Measurements from ENCODE around the gene KISS1. TPM values are rescaled to one million over a fixed set of nuclear protein-coding genes. Genes with fewer than 3 reads are reported as not detected.
A peak's percentile ranks its signal among the peaks of the same experiment; 100 is the strongest.

The KISS1 gene
- total and polyA plus RNA-seq, 8 donors = 0.69 to 5.2 (median 4.0) TPM; not detected in 4

GRCh38 chr1:204170494-204171155, 25.7 kb downstream of the KISS1 start:
- peaks cover 0 to 8% (median 0%) of the 10 kb centered on the region in 3 donors for H3K4me1 ChIP-seq
- no peaks in the 10 kb centered on the region for H3K27me3 ChIP-seq
- intact Hi-C loops (cut with DNase I) = no loop called here
- no peaks in the 10 kb centered on the region for H3K36me3 ChIP-seq
- no peak for DNase-seq
- no peak for FAIRE-seq
- ATAC-seq = peak; percentile 59 to 88 (median 72)
- H3K27ac ChIP-seq = no peak overlapping the region
- WGBS, 2 donors = 38 to 42% methylated on average over 3 of the region's 3 CpGs
- TF ChIP-seq, protein P1, sequence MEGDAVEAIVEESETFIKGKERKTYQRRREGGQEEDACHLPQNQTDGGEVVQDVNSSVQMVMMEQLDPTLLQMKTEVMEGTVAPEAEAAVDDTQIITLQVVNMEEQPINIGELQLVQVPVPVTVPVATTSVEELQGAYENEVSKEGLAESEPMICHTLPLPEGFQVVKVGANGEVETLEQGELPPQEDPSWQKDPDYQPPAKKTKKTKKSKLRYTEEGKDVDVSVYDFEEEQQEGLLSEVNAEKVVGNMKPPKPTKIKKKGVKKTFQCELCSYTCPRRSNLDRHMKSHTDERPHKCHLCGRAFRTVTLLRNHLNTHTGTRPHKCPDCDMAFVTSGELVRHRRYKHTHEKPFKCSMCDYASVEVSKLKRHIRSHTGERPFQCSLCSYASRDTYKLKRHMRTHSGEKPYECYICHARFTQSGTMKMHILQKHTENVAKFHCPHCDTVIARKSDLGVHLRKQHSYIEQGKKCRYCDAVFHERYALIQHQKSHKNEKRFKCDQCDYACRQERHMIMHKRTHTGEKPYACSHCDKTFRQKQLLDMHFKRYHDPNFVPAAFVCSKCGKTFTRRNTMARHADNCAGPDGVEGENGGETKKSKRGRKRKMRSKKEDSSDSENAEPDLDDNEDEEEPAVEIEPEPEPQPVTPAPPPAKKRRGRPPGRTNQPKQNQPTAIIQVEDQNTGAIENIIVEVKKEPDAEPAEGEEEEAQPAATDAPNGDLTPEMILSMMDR (IDR thresholded peaks at IDR 0.05) = no peak
- H3K4me3 ChIP-seq = no peak overlapping the region
- no peaks in the 10 kb centered on the region for H3K9me3 ChIP-seq

- H3K4me3 ChIP-seq = no peak overlapping the region
- intact Hi-C loops (cut with DNase I) = no loop called here
- FAIRE-seq = no peak
These were observed 26.4 kb downstream of the KISS1 start for GRCh38 chr1:204169858-204170257.

GRCh38 chr1:204167730-204168129, 28.6 kb downstream of the KISS1 start:
- TF ChIP-seq, protein P1 (IDR thresholded peaks at IDR 0.05) = no peak
- Histone ChIP-seq H3K4me3 (no peak overlapping the region), H3K4me1 (peaks cover 0 to 8% (median 0%) of the 10 kb centered on the region in 3 donors), H3K36me3 (no peaks in the 10 kb centered on the region), H3K27me3 (no peaks in the 10 kb centered on the region), H3K9me3 (no peaks in the 10 kb centered on the region), H3K27ac (no peak overlapping the region)
- FAIRE-seq (no peak), ATAC-seq (no peak), DNase-seq (no peak)
- intact Hi-C loops (cut with DNase I) = no loop called here
- 79 to 89% methylated on average over 5 of the region's 5 CpGs for WGBS, 2 donors

More at GRCh38 chr1:204169858-204170257, 26.4 kb downstream of the KISS1 start:
- Histone ChIP-seq H3K36me3 (no peaks in the 10 kb centered on the region), H3K4me1 (peaks cover 0 to 8% (median 0%) of the 10 kb centered on the region in 3 donors), H3K9me3 (no peaks in the 10 kb centered on the region), H3K27ac (no peak overlapping the region), H3K27me3 (no peaks in the 10 kb centered on the region)
- WGBS, 2 donors = 77 to 94% methylated on average over 4 of the region's 4 CpGs
- TF ChIP-seq, protein P1 (IDR thresholded peaks at IDR 0.05) = no peak
- DNase-seq = no peak
- no peak for ATAC-seq

DNA sequence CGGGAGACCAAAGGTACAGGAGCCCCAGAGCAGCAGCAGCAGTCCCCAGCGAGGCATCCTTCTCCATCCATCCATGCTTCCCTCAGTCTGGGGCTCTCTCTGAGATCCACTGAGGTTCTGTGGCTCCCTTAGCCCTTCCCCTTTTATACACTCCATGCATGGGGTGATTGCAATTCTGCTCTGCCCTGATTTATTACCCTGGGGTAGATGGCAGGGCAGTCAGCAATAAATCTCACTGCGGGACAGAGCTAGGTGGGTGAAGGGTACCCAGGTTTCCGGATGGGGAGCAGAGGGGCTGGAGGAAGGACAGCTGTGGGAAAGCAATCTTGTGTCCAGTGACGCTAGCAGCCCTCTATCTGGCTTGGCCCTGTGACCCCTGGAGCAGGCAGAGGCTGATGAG, 30.1 kb downstream of the KISS1 start, which contains the start of gene REN:
Gene REN, minus strand, starts transcription at position 119 of the 400 bp plus-strand sequence. Its CDS starts 44 bp downstream, at position 75.
- H3K9me3 ChIP-seq = no peaks in the 10 kb centered on the region
- intact Hi-C loops (cut with DNase I) = no loop called here
- DNase-seq = no peak
- ATAC-seq = no peak
- no peak for FAIRE-seq
- H3K36me3 ChIP-seq = no peaks in the 10 kb centered on the region
- no peak within 1 kb of the TSS for H3K4me3 ChIP-seq
- no peaks in the 10 kb centered on the region for H3K27me3 ChIP-seq
- H3K4me1 ChIP-seq = no peaks in the 10 kb centered on the region
- WGBS, 2 donors = 69 to 77% methylated on average over 5 of the region's 5 CpGs
- no peak within 1 kb of the TSS for H3K27ac ChIP-seq
- TF ChIP-seq, protein P1 (IDR thresholded peaks at IDR 0.05) = no peak

GRCh38 chr1:204162494-204163074, 33.7 kb downstream of the KISS1 start:
- H3K27ac ChIP-seq = peak overlapping the region in 1 of 4 donors; percentile 7
- no peaks in the 10 kb centered on the region for H3K36me3 ChIP-seq
- TF ChIP-seq, protein P1 (IDR thresholded peaks at IDR 0.05) = peak; percentile 98 to 100 (median 99)
- H3K4me1 ChIP-seq = no peaks in the 10 kb centered on the region
- H3K4me3 ChIP-seq = no peak overlapping the region
- H3K27me3 ChIP-seq = no peaks in the 10 kb centered on the region
- 9 to 10% methylated on average over 7 of the region's 7 CpGs for WGBS, 2 donors
- DNase-seq (peak; percentile 70 to 94 (median 86)), ATAC-seq (peak; percentile 93 to 99 (median 98)), FAIRE-seq (no peak)
- intact Hi-C loops (cut with DNase I) = loop anchor here in 1 of 3 donors (5.0 kb wide), 1 partner anchor 45 kb away; no protein-coding TSS in a partner anchor
- H3K9me3 ChIP-seq = no peaks in the 10 kb centered on the region

Measured in pancreas (tissue), 10 donors.